Stimulated activated CD8-positive, alpha-beta memory T cell treated with anti-CD3 and anti-CD28 coated beads, Interleukin-7, amount 100 ng/mL, for 4 hours (primary cell): ENCODE results near the gene MEG3.

Experiments
- DNase-seq, 2 donors: peaks; one replicate each; pipeline ENCODE4 v3.0.0-alpha.2; 2020; ENCODE audit warnings: low read depth in 2 of 2

MEG3 gene

DNA sequence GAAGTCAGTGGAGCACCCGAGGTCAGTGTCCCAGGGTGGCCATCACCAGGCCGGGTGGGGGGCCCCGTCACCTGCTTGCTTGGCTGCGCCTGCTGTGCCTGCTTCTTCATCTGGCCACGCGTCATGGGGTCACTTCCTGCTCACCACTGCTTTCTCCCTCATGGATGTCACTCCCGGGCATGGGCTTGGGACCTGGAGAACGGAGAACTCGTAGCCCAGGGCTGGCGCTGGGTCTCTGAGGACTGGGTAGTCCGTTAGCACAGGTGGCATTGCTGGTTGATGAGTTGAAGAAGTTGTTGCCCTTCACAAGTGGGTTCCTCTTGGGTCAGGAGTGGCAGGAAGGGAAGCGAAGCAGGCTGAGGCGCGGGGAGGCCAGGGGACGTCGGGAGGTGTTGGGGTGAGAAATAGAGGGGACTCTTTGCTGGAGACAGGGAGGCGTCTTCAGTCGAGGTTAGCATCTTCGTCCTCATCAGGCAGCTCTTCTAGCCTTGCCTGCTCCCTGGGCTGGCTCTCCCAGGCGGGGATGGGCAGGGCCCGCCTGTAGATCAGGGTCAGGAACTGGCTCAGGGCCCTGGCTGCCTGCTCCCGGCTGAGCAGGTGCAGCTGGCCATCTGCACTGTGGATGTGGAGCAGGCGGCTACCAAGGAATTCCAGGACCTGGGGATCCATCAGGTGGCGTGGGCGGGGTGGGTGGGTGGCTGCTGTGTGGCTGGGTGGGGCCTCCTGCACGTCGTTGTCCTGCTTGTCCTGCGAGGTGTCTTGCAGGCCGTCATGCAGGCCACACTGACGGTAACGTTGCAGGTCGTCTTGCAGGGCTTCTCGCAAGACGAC is 54.6 kb downstream of the MEG3 start:
- DNase-seq = no peak

DNA sequence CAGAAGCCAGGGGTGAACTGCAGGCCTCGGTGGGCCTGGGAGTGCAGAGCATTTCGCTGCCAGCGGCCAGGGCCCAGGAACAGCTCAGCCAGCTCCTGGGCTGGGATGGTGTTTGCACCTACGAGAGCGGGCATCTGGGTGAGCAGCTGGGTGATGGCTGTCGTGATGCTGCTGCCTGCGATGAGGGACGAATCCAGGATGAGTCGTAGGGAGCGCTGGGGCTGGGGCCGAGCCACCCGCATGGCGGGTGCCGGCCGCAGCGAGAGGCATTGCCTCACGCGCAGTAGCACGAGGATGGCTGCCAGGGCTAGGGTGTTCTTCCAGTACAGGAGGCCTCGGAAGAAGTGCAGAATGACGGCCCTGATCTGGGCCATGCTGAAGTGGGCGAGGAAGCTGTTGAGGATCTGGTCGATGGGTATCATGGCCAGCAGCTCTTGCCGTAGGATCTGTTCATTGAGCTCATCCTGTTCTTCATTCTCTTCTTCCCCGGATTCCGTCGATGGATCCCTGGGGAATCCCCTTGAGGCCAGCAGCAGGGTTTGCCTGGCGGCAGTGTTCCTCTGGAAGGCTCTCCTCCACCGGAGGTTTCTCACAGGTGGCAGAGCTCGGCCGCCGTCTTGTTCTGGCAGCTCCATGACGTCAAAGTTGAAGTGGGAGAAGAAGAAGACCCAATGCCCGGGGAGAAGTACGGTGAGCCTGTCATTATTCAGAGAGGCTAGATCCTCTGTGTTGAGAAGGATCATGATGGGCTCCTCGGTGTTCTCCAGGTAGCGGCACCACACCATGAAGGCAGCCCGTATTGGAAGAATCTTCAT is 55.5 kb downstream of the MEG3 start:
- no peak for DNase-seq

- no peak for DNase-seq
These were observed 56.4 kb downstream of the MEG3 start for GRCh38 chr14:100882026-100882967.

DNA sequence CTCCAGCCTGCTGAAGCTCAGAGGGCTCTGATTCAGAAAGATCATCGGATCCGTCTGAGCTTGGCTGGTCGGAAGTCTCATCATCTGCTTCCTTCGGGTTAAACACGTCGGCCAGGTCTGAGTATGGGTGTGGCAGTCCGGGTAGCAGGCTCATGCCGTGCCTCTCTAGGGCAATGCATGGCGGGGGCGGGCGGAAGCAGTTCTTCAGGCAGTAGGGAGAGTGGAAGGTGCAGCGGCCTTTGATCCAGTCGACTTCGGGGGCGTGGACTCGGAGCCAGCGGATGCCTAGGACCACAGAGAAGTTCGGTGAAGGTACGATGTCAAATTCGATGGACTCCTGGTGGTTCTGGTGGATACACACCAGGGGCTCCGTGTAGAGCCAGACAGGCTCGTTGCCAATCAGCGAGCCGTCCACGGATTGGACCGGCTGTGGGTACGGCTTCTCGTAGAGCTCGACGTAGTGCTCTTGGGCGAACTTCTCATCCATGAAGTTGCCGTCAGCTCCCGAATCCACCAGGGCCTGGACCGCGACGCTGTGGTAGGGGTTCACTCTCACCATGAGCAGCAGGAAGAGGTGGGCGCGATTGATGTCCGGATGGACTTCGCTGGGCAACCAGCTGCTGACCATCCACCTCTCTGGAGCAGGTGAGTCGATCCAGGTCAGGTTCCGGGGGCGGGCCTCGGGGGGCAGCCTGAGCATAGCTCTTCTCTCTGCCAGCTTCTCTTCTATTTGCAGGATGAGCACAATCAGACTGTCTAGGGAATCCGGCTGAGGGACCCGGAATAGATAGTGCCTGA is 57.3 kb downstream of the MEG3 start:
- DNase-seq = no peak

- DNase-seq = no peak
These were observed 57.8 kb downstream of the MEG3 start for GRCh38 chr14:100883789-100884101.

GRCh38 chr14:100884456-100884855 is 58.5 kb downstream of the MEG3 start:
- no peak for DNase-seq

DNA sequence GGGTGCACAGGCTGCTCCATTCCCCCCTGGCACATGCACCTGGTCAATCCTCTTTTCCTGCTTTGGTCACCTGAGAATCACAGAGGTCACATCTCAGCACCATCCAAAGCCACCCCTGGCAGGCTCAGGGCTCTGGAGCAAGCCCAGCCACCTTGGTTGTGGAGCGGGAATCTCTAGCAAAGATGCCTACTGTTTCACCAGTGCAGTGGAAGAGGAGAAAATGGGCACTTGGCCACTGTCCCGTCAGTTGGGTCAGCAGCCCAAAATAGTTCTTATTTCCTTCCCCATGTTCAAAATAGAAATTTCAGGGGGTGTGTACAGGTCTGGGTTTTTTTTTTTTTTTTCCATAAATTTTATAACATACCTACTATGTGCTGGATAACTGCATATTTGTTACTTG is 59.3 kb downstream of the MEG3 start:
- no peak for DNase-seq

DNA sequence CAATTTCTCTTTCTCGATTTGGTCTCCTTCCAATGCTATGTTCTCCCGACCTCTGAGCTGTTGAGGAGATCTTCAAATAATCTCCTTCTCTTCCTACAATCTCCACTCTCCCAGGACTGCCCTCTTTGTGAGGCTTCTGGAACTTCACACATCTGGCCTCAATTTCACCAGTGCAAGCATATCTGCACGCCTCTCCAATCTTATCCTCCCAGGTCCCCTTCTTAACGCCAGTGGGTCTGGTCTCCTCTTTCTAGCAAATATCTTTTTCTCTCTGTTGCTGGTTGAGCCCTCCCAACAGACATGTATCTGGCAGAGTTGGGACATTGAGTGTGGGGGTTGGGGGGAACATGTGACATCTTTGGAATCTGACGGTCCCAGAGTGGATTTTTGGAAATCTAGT is 59.7 kb downstream of the MEG3 start:
- DNase-seq = no peak

- DNase-seq = no peak
These were observed 61.9 kb downstream of the MEG3 start for GRCh38 chr14:100887728-100888335.

- no peak for DNase-seq
These were observed 62.9 kb downstream of the MEG3 start for GRCh38 chr14:100888789-100889315.

DNA sequence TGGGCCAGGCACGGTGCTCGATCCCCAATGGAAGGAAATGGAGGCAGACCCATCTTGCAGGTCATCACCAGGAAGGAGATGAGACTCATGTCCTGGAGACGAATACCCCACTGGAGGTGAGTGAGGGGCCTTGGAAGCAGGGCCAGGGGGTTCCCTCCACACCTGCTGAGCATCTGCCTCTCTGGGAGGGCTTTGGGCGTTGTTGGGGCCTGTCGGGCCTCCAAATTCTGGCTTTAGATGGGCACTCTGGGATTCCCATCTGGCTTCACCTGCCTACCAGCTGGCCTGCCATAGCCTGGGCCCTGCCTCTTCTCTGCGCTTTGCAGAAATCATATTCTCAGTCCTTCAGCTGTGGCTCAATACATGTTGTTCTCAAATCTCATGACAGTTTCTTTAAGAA is 63.7 kb downstream of the MEG3 start:
- no peak for DNase-seq

DNA sequence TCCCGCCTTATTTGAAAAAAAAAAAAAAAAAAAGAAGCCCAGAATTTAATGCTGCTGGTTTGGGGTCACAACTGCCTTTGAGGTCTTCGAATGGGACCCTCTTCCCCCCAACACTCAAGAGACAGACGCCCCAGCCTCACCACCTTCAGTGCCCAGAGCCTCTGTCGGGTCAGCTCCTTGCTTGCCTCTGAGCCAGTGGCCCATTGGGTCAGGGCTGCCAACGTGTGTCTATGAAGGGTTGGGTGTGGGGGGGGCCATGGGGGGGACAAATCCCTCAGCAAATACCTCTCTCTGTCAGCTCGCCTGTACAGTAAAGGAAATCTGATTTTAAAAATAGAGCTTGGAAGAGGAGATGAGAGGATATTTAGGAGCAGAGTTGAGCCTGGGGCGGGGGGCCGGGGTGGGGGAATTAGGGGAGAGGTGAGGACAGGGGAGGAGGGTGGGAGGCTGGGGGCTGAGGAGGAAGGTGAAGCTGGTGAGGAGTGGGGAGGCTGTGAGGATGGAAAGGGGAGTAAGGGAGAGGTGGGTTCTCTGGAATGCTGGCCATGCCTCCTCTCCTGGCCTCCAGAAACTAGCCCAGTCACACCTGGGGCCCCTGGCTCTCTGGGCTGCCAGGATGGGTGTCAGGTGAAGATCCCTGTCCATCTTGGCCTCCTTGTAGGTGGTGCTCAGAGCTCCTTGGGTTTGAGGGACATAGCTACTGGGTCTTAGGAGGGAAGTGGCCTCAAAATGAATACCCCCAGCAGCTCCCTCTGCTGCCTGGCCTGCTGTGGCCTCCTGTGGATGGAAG is 64.3 kb downstream of the MEG3 start:
- no peak for DNase-seq

GRCh38 chr14:100891051-100891450 is 65.1 kb downstream of the MEG3 start:
- DNase-seq = no peak

DNA sequence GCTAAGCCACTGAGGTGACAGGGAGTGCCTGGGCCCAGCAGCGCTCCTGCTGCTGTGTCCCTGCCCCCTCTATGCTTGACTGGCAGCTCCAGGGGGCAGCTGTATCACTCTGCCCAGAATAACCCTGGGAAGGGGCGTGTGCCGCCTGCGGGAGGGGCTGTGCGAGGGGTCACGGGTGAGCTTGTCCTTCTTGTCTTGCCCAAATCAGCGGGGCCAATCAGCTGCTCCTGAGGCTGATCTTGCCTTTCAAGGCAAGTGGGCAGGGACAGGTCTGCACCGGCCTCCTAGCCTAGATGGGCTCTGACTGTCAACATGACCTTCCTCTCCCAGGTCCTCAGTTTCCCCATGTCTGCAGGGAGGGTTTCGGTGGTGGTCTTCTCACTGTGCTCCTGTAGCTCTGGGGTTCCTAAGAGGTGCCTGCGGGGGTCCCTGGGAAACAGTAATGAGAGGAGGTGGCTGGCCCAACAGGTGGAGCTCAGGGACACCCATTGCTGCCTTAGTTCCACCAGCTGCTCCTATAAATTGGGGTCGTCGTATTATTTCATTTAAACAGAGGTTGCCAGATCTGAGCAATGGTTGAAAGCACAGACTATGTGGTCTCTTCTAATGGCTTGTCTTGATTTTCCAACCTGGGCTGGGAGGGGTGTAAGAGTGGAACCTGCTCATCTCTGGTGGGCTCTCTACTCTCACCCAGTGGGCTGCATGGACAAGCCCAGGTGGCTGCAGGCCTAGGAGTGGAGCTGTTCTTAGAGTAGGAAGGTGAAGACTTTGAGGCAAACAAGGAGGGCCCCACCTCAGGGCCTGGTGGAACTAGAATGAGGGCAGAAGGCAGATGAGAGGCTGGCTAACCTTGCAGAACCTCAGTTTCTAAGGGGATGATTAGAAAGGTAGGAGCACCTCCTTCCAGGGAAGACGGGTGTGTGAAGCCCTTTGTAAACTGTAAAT is 65.9 kb downstream of the MEG3 start:
- no peak for DNase-seq

- no peak for DNase-seq
These were observed 66.7 kb downstream of the MEG3 start for GRCh38 chr14:100892496-100893227.

DNA sequence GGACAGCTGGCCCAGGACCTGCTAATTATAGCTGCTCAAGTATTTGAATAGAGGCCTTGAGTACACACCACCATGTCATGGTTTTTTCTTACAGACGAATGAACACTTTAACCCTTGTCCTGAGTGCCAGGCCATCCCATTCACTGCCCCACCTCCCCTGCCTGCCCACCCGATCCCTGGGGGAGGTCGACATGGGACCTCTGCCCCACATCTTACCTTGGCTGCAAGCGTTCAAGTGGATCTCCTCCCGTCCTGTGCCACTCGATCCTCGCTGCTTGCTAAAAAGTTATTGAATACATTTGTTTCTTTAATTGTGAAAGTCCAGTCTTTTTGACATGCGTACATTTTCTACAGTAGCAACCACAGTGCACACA is 67.3 kb downstream of the MEG3 start:
- DNase-seq = no peak

DNA sequence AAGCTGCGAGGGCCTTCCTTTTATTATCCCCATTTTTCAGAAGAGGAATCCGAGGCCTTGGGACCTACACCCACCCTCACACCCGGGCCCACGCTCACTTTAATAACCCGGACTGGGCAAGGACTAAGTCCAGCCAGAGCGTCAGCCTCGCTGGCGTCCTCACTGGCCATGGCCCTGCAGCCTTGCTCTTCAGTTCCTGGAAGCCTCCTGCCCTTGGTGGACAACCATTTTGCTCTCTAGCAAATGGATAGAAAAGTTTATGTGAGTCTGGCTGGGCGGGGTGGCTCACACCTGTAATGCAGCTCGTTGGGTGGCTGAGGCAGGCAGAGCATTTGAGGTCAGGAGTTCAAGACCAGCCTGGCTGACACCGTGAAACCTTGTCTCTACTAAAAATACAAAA is 67.8 kb downstream of the MEG3 start:
- no peak for DNase-seq

DNA sequence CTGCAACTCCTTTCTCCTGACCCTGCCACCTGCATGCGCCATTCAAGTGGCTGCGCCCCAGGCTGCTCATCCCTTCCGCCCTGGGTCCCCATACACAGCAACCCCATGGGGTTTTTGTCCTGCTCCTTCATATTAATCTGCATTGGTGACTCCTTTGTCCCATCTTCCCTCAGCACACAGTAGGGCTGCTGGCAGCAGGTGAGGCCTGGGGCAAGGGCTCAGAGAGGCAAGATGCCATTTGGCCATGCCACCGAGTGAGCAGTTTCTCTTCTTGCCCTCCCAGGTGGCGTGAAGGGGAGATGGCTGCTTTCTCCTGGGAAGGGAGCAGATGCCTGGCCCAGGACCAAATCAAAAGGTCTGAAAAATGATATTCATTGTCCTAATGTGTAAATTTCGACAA is 68.5 kb downstream of the MEG3 start:
- no peak for DNase-seq
